ENCODE results near the gene GPR176. TPM values are rescaled to one million over a fixed set of nuclear protein-coding genes. Genes with fewer than 3 reads are reported as not detected.

The GPR176 gene
- total RNA-seq, 1 donor from 2014 or later: 52.0 TPM

- no peak overlapping the region for H3K4me3 ChIP-seq (ENCODE audit: low read depth, low read length)
- no peak for TF ChIP-seq CTCF (IDR thresholded peaks at IDR 0.05; ENCODE audit: insufficient read depth, low read length, poor library complexity, severe bottlenecking)
- no peaks in the 10 kb centered on the region for H3K36me3 ChIP-seq (ENCODE audit: control insufficient read depth, insufficient read depth, low read length)
- H3K27me3 ChIP-seq (ENCODE audit: control insufficient read depth, insufficient read depth, low read length): no peaks in the 10 kb centered on the region
- DNase-seq (ENCODE audit: low read depth): no peak
Measured at GRCh38 chr15:39807791-39808190, 112.3 kb downstream of the GPR176 start.

- Histone ChIP-seq H3K27me3 (ENCODE audit: control insufficient read depth, insufficient read depth, low read length) (no peaks in the 10 kb centered on the region), H3K4me3 (ENCODE audit: low read depth, low read length) (no peak overlapping the region), H3K36me3 (ENCODE audit: control insufficient read depth, insufficient read depth, low read length) (no peaks in the 10 kb centered on the region)
- TF ChIP-seq CTCF (IDR thresholded peaks at IDR 0.05; ENCODE audit: insufficient read depth, low read length, poor library complexity, severe bottlenecking): no peak
- no peak for DNase-seq (ENCODE audit: low read depth)
Measured at GRCh38 chr15:39804026-39804425, 116.0 kb downstream of the GPR176 start.

- Histone ChIP-seq H3K27me3 (ENCODE audit: control insufficient read depth, insufficient read depth, low read length) (no peaks in the 10 kb centered on the region), H3K4me3 (ENCODE audit: low read depth, low read length) (no peak overlapping the region), H3K36me3 (ENCODE audit: control insufficient read depth, insufficient read depth, low read length) (no peaks in the 10 kb centered on the region)
- TF ChIP-seq CTCF (IDR thresholded peaks at IDR 0.05; ENCODE audit: insufficient read depth, low read length, poor library complexity, severe bottlenecking): no peak
- no peak for DNase-seq (ENCODE audit: low read depth)
Measured at GRCh38 chr15:39803016-39803415, 117.0 kb downstream of the GPR176 start.

GRCh38 chr15:39801641-39802309 is 118.3 kb downstream of the GPR176 start:
- H3K27me3 ChIP-seq (ENCODE audit: control insufficient read depth, insufficient read depth, low read length): no peaks in the 10 kb centered on the region
- no peak for DNase-seq (ENCODE audit: low read depth)
- peak; percentile 47 for TF ChIP-seq CTCF (IDR thresholded peaks at IDR 0.05; ENCODE audit: insufficient read depth, low read length, poor library complexity, severe bottlenecking)
- H3K36me3 ChIP-seq (ENCODE audit: control insufficient read depth, insufficient read depth, low read length): no peaks in the 10 kb centered on the region
- no peak overlapping the region for H3K4me3 ChIP-seq (ENCODE audit: low read depth, low read length)

GRCh38 chr15:39799552-39800011 is 120.5 kb downstream of the GPR176 start:
- no peak for DNase-seq (ENCODE audit: low read depth)
- no peak for TF ChIP-seq CTCF (IDR thresholded peaks at IDR 0.05; ENCODE audit: insufficient read depth, low read length, poor library complexity, severe bottlenecking)
- H3K36me3 ChIP-seq (ENCODE audit: control insufficient read depth, insufficient read depth, low read length): no peaks in the 10 kb centered on the region
- H3K27me3 ChIP-seq (ENCODE audit: control insufficient read depth, insufficient read depth, low read length): no peaks in the 10 kb centered on the region
- H3K4me3 ChIP-seq (ENCODE audit: low read depth, low read length): no peak overlapping the region

- no peak for DNase-seq (ENCODE audit: low read depth)
- Histone ChIP-seq H3K27me3 (ENCODE audit: control insufficient read depth, insufficient read depth, low read length) (no peaks in the 10 kb centered on the region), H3K36me3 (ENCODE audit: control insufficient read depth, insufficient read depth, low read length) (no peaks in the 10 kb centered on the region), H3K4me3 (ENCODE audit: low read depth, low read length) (no peak overlapping the region)
- TF ChIP-seq CTCF (IDR thresholded peaks at IDR 0.05; ENCODE audit: insufficient read depth, low read length, poor library complexity, severe bottlenecking): no peak
Measured at GRCh38 chr15:39798382-39798781, 121.7 kb downstream of the GPR176 start.
